Omental fat pad (tissue), 4 donors: ENCODE measurements around the gene SLC4A8. TPM values are rescaled to one million over a fixed set of nuclear protein-coding genes. Genes with fewer than 3 reads are reported as not detected.

ENCODE experiments used
- ATAC-seq: fragments of 150-250 bp; one replicate; pipeline ENCODE4 v1.9.1; 2016; ENCODE audit warnings: mild to moderate bottlenecking, moderate library complexity; ENCODE audit not compliant: low FRiP score
- DNase-seq: peaks from one replicate; pipeline ENCODE4 v3.0.0-alpha.2; 2019; ENCODE audit warnings: low spot score
- total RNA-seq, 4 donors: library from RNA; depleted of rRNA; stranded (reverse); fragments of >200 nt; gene quantifications; one replicate each; pipeline ENCODE4 v1.1.0, GENCODE V29; 2016
- TF ChIP-seq, protein P1 (sequence below), 3 donors: fragments of 450-650 bp; IDR thresholded peaks; one replicate each; pipeline ENCODE4 v1.5.1; 2016 to 2017; ENCODE audit warnings: antibody characterized with exemption in 3 of 3, mild to moderate bottlenecking in 3 of 3, moderate library complexity in 2 of 3

Gene SLC4A8
- total RNA-seq, 4 donors from 2014 or later = 0.37 to 4.7 (median 1.8) TPM

DNA sequence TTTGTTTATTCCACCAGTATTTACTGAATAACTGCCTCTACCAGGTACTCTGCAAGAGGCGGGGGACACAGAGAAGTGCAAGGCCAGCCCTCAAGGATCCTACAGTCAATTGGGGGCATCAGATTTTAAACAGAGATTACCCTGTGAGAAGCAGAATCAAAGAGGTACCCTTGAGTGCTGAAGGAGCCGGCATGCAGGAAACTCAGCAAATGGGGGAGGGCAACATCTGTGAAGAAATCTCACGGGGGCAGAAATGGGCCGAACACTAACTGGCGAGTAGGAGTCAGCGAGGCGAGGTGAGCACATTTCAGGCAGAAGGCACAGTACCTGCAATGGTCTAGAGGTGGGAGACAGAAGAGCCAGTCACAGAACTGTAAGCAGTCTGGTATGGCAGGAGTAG, 42.5 kb upstream of the SLC4A8 start:
- TF ChIP-seq, protein P1, sequence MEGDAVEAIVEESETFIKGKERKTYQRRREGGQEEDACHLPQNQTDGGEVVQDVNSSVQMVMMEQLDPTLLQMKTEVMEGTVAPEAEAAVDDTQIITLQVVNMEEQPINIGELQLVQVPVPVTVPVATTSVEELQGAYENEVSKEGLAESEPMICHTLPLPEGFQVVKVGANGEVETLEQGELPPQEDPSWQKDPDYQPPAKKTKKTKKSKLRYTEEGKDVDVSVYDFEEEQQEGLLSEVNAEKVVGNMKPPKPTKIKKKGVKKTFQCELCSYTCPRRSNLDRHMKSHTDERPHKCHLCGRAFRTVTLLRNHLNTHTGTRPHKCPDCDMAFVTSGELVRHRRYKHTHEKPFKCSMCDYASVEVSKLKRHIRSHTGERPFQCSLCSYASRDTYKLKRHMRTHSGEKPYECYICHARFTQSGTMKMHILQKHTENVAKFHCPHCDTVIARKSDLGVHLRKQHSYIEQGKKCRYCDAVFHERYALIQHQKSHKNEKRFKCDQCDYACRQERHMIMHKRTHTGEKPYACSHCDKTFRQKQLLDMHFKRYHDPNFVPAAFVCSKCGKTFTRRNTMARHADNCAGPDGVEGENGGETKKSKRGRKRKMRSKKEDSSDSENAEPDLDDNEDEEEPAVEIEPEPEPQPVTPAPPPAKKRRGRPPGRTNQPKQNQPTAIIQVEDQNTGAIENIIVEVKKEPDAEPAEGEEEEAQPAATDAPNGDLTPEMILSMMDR (IDR thresholded peaks at IDR 0.05) = no peak
- ATAC-seq (no peak), DNase-seq (no peak)

DNA sequence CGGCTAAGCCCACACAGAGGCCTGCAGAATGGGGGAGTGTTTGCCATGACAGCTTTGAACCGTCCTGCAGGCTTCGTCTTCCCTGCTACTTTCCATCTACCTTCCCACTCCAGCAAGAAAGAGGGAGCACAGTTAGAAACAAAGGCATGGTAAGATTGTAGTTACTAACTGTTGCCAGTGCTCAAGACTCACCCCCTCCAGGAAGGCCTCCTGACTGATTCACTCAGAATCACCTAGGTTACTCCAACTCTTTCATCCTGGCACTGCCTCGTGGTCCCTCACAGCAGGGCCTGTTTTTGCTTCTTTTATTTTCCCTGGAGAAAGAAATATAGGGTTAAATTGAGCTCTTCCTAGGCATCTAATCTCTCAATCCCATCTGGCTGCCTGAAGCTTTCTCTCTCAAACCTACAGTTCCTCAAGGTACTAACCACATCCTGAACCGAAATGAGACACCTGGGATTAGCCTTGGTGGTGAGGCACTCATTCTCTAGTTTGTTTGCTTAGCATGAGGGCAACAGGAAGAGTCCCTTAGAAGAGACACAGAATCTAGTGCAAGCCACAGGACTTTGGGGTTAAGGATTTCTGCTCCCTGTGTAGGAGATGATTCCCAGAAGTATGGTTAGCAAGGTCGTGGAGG, 41.2 kb upstream of the SLC4A8 start:
- DNase-seq (no peak), ATAC-seq (no peak)
- TF ChIP-seq, protein P1 (IDR thresholded peaks at IDR 0.05) = no peak

DNA sequence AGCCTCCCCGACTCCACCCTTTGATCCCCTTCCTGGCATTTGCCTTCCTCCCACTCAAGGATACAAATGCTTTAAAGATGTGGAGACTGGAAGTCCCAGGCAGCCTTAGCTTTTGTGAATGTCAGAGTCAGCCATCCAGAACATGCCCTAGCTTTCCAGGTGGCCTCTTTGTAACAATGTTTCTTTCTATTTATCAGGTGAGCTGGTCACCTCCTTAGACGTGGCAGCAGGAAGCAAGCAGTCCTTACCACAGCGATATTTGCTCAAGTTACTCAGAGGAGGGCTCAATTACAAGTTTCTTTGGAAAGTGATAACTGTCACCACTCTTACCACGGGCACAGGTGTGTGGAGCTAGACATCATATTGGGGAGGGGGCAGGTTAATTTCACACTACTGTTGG, 38.3 kb upstream of the SLC4A8 start:
- TF ChIP-seq, protein P1 (IDR thresholded peaks at IDR 0.05) = no peak
- DNase-seq = no peak
- ATAC-seq = no peak

DNA sequence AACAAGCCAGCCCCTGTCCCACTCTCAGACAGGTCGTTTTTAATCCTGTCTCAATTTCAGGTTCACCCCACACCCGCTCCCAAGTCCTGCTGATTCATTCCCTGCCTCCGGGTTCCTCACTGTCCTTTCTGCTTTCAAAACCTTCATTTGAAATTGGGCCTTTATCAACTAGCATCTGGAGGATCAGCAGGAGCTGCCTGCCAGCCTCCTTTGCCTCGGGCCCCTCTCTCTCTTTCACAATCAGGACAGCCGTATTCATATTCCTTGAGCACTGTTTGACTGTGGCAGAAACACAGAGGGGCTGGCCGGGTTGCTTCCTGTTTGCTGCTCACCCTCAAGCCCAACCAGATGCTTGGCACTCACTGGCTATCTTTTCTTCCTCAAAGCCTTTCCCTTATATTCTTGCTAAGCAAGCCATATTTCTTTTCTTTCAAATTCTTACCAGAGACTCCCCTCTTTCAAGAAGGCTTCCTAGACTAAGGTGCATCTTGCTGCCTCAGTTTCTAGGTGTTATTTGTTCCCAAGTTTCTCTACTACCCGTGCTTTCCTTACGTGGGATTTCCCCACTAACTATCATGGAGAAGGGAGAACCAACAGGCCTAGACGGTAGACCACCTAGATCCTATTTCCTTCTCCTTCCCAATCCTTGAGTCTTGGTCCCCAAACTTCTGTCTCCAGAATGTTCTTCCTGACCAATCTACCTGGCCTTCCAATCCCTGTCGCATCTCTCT, 36.4 kb upstream of the SLC4A8 start:
- DNase-seq (no peak), ATAC-seq (no peak)
- TF ChIP-seq, protein P1 (IDR thresholded peaks at IDR 0.05) = no peak

DNA sequence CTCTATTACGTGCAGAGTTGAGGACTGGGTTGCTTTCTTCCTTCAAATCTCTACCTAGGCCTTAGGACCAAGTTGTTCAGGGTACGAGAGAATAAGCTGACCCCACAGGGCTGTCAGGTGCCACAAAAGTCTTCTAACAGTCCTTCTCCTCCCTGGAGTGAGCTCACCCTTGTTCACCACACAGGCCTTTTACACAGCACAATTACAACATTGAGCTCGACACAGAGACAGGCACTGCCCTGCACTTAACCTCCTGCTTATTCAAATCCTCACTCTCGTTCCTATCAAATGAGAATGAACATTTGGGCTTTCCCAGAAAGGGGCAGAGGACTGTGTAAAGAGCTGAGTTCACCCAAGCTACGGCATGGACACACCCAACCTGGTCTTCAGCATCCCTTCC, 35.8 kb upstream of the SLC4A8 start:
- DNase-seq (no peak), ATAC-seq (no peak)
- TF ChIP-seq, protein P1 (IDR thresholded peaks at IDR 0.05) = no peak

DNA sequence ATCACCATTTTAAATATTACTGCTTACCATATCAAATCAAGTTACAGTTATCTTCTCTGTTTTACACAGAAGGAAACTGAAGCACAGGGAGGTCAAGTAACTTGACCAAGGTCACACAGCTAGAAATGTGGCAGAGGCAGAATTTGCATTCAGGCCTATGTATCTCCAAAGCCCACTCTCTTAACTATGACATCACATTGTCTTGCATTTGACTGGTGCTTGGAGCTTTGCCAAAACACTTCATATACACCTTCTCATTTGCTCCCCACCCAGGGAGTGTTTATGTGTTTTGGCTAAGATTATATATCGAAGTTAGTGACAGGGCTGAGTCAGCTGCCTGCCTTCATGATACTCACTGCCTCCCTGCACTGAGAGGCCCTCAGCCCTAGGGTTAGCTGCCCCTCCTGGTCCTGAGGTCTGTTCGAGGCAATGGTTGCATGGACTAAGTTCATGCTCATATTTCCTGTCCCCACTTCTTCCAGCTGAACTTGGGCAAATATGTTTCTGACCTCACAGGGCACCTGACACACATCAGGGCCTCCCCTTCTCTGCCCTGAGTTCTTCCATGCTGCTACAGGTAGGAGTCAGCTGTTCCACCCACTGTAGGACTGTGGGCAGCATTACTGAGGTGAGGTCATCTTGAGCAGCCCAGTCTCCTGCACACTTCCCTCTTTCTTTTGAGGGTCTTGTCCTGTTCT, 35.2 kb upstream of the SLC4A8 start:
- ATAC-seq (no peak), DNase-seq (no peak)
- TF ChIP-seq, protein P1 (IDR thresholded peaks at IDR 0.05) = no peak
